ENCODE data around the gene WBP1L.
A peak's percentile ranks its signal among the peaks of the same experiment; 100 is the strongest.
"Not testable (repeated sequence)": the region's sequence is repeated elsewhere in the genome, so short reads cannot be mapped to it uniquely, and the experiment has no call there.

Gene WBP1L

GRCh38 chr10:102813734-102814452, 70.1 kb downstream of the WBP1L start:
- DNase-seq = no peak

- DNase-seq = no peak
These were observed 70.7 kb downstream of the WBP1L start for GRCh38 chr10:102814453-102814871.

- no peak for DNase-seq
These were observed 71.3 kb downstream of the WBP1L start for GRCh38 chr10:102814873-102815661.

- no peak for DNase-seq
These were observed 72.2 kb downstream of the WBP1L start for GRCh38 chr10:102815790-102816549.

- no peak for DNase-seq
These were observed 73.4 kb downstream of the WBP1L start for GRCh38 chr10:102817175-102817574.

- no peak for DNase-seq
These were observed 75.3 kb downstream of the WBP1L start for GRCh38 chr10:102819054-102819453.

- not testable (repeated sequence) for DNase-seq
These were observed 76.3 kb downstream of the WBP1L start for GRCh38 chr10:102820008-102820407.

GRCh38 chr10:102822222-102822621, 78.5 kb downstream of the WBP1L start:
- no peak for DNase-seq

- DNase-seq = no peak
These were observed 80.9 kb downstream of the WBP1L start for GRCh38 chr10:102824664-102825063.

GRCh38 chr10:102826148-102826796, 82.5 kb downstream of the WBP1L start:
- no peak for DNase-seq

- no peak for DNase-seq
These were observed 83.8 kb downstream of the WBP1L start for GRCh38 chr10:102827597-102827975.

GRCh38 chr10:102831322-102832071, 87.7 kb downstream of the WBP1L start:
- no peak for DNase-seq

GRCh38 chr10:102832248-102832647, 88.5 kb downstream of the WBP1L start:
- no peak for DNase-seq

GRCh38 chr10:102832987-102833386, 89.2 kb downstream of the WBP1L start:
- no peak for DNase-seq

- no peak for DNase-seq
These were observed 90.4 kb downstream of the WBP1L start for GRCh38 chr10:102834143-102834542.

- DNase-seq = peak; percentile 71
These were observed 91.3 kb downstream of the WBP1L start for GRCh38 chr10:102835007-102835482.

GRCh38 chr10:102837230-102837721, 93.5 kb downstream of the WBP1L start, which contains the start of gene CYP17A1:
Gene CYP17A1 (minus strand): TSS chr10:102837413. CDS start chr10:102837361, 52 bp downstream.
- no peak for DNase-seq

- DNase-seq = not testable (repeated sequence)
These were observed 94.7 kb downstream of the WBP1L start for GRCh38 chr10:102838276-102838927.

GRCh38 chr10:102841827-102842345, 98.1 kb downstream of the WBP1L start:
- no peak for DNase-seq

GRCh38 chr10:102843139-102843538, 99.4 kb downstream of the WBP1L start:
- DNase-seq = not testable (repeated sequence)
